ENCODE results near the gene DRAM1. TPM values are rescaled to one million over a fixed set of nuclear protein-coding genes. Genes with fewer than 3 reads are reported as not detected.

DRAM1 gene
- total and polyA plus RNA-seq, 9 of the 15 experiments (the other 6 are each of a cell fraction or from before 2014, with no cell fraction given), result 1.4 to 4.3 (median 2.7) TPM

GRCh38 chr12:101959607-101960006, 82.2 kb downstream of the DRAM1 start:
- peaks cover 4 to 13% of the 10 kb centered on the region in 2 experiments; a peak in 4 of 5 replicates for H3K27me3 ChIP-seq (ENCODE audit: control insufficient read depth in 2 of 2, insufficient read depth in 2 of 2, low read length in 2 of 2)
- H3K9me1 ChIP-seq (ENCODE audit: control insufficient read depth, insufficient read depth, low read length), result no peaks in the 10 kb centered on the region
- H4K20me1 ChIP-seq (replicated peaks; ENCODE audit: control insufficient read depth, insufficient read depth, low read length), result no peaks in the 10 kb centered on the region
- in situ Hi-C loops (cut with MboI), result no loop called here
- 0% methylated on average over 2 of the region's 2 CpGs for WGBS (ENCODE audit: insufficient coverage, low coverage, missing lambda C conversion rate)
- BruUV-seq (replicated peaks), result no TSS peak
- no peaks in the 10 kb centered on the region for H3K36me3 ChIP-seq (ENCODE audit: control insufficient read depth, insufficient read depth, low read length)
- DNase-seq (ENCODE audit: extremely low read depth in 1 of 4, low spot score in 3 of 4), result no peak
- intact Hi-C loops (cut with micrococcal nuclease), result no loop called here
- H3K4me3 ChIP-seq, result no peak overlapping the region
- no peak overlapping the region for H3K9ac ChIP-seq (ENCODE audit: insufficient read depth in 1 of 2, low read depth in 2 of 2, low read length in 2 of 2)
- ChIA-PET CTCF (ENCODE audit: low intra/inter-chr PET ratio) (no interaction called here), POLR2A (no interaction called here)
- H3K4me2 ChIP-seq (ENCODE audit: insufficient read depth, low read length), result no peak overlapping the region
- H2AFZ ChIP-seq (ENCODE audit: low read depth, low read length), result no peak overlapping the region
- H3K4me1 ChIP-seq (replicated peaks in 1 of 2; ENCODE audit: control insufficient read depth in 2 of 2, insufficient read depth in 2 of 2, low read length in 2 of 2), result no peaks in the 10 kb centered on the region
- H3K27ac ChIP-seq (ENCODE audit: extremely low read depth, low read depth, low read length), result no peak overlapping the region
- H3K79me2 ChIP-seq (ENCODE audit: control insufficient read depth, insufficient read depth, low read length), result no peaks in the 10 kb centered on the region
- no peak for ATAC-seq
- FAIRE-seq, result no peak
- H3K9me3 ChIP-seq (replicated peaks; ENCODE audit: control insufficient read depth, insufficient read depth, low read depth, low read length), result no peaks in the 10 kb centered on the region
- TF ChIP-seq NR1H2 (CRISPR knock-in tag; IDR thresholded peaks at IDR 0.05), result no peak
- TF ChIP-seq ZNF785 (CRISPR knock-in tag; IDR thresholded peaks at IDR 0.05), result no peak
- no peak for TF ChIP-seq GABPB2 (CRISPR knock-in tag; conservative IDR thresholded peaks at IDR 0.05)
- TF ChIP-seq TFE3 (CRISPR knock-in tag; IDR thresholded peaks at IDR 0.05), result no peak
- no peak for TF ChIP-seq ZNF583 (CRISPR knock-in tag; IDR thresholded peaks at IDR 0.05)
- TF ChIP-seq YBX1 (IDR thresholded peaks at IDR 0.05), result no peak
- TF ChIP-seq, protein P1, sequence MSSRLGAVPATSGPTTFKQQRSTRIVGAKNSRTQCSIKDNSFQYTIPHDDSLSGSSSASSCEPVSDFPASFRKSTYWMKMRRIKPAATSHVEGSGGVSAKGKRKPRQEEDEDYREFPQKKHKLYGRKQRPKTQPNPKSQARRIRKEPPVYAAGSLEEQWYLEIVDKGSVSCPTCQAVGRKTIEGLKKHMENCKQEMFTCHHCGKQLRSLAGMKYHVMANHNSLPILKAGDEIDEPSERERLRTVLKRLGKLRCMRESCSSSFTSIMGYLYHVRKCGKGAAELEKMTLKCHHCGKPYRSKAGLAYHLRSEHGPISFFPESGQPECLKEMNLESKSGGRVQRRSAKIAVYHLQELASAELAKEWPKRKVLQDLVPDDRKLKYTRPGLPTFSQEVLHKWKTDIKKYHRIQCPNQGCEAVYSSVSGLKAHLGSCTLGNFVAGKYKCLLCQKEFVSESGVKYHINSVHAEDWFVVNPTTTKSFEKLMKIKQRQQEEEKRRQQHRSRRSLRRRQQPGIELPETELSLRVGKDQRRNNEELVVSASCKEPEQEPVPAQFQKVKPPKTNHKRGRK (tag; IDR thresholded peaks at IDR 0.05), result no peak
- no peak for TF ChIP-seq WHSC1 (IDR thresholded peaks at IDR 0.05; ENCODE audit: low read length)
- TF ChIP-seq, protein P2, sequence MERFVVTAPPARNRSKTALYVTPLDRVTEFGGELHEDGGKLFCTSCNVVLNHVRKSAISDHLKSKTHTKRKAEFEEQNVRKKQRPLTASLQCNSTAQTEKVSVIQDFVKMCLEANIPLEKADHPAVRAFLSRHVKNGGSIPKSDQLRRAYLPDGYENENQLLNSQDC (CRISPR knock-in tag; IDR thresholded peaks at IDR 0.05), result no peak
- no peak for TF ChIP-seq MBD2 (IDR thresholded peaks at IDR 0.05; ENCODE audit: borderline replicate concordance, low read depth)
- TF ChIP-seq, protein P3, sequence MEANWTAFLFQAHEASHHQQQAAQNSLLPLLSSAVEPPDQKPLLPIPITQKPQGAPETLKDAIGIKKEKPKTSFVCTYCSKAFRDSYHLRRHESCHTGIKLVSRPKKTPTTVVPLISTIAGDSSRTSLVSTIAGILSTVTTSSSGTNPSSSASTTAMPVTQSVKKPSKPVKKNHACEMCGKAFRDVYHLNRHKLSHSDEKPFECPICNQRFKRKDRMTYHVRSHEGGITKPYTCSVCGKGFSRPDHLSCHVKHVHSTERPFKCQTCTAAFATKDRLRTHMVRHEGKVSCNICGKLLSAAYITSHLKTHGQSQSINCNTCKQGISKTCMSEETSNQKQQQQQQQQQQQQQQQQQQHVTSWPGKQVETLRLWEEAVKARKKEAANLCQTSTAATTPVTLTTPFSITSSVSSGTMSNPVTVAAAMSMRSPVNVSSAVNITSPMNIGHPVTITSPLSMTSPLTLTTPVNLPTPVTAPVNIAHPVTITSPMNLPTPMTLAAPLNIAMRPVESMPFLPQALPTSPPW (CRISPR knock-in tag; IDR thresholded peaks at IDR 0.05), result no peak
- TF ChIP-seq TAL1 (IDR thresholded peaks at IDR 0.05), result no peak
- no peak for TF ChIP-seq ZNF184 (CRISPR knock-in tag; IDR thresholded peaks at IDR 0.05)
- TF ChIP-seq MTA1 (IDR thresholded peaks at IDR 0.05; ENCODE audit: borderline replicate concordance), result no peak
- no peak for TF ChIP-seq U2AF2 (optimal IDR thresholded peaks at IDR 0.05; ENCODE audit: low read depth, low read length)
- TF ChIP-seq ZNF444 (CRISPR knock-in tag; IDR thresholded peaks at IDR 0.05), result no peak
- no peak for TF ChIP-seq EP300 (IDR thresholded peaks at IDR 0.05; ENCODE audit: low read length)
- no peak for TF ChIP-seq ARID1B (IDR thresholded peaks at IDR 0.05)

Measured in K562 (cell line).